NCI-H1105 (cell line): ENCODE measurements around the gene DNAJC6.
"Not testable (repeated sequence)": the region's sequence is repeated elsewhere in the genome, so short reads cannot be mapped to it uniquely, and the experiment has no call there.

Experiments used
- DNase-seq: peaks from one replicate; lab custom pipeline; 2025; lab: John Stamatoyannopoulos, UW

DNAJC6 gene

DNA sequence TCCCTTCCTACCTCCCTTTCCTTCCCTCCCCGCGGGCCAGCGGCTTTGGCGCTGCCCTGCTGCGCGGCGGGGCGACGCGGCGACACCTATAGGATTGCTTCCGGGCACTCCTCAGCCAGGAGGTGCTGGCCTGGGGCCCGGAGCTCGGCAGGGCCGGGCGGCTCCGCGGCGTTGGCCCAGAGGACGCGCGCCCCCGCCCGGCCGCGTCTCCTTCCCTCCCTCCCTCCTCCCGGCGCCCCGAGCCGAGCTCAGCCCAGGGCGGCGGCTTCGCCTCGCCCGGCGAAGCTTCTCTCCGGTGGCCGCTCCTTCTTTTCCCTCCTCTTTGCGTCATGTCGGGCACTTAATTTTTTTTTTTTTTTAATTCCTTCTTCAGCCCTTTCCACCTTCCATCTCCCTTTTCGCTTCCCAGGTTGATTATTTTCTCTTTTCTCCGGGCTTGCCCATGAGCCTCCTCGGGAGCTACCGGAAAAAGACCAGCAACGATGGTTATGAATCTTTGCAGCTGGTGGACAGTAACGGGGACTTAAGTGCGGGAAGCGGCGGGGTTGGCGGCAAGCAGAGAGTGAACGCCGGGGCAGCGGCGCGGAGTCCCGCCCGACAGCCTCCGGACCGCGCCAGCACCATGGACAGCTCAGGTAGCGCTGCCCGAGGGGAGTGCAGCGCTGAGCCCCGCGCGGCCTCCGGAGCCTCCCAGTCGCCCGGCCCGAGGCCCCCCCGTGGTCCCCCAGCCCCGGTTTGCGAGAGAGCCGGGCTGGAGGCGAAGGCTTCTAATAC, at the start of gene DNAJC6:
Gene DNAJC6 (plus strand): TSS at position 240 of the 774 bp plus-strand sequence. CDS start 203 bp downstream, at position 443.
- peak; percentile 79 for DNase-seq

DNA sequence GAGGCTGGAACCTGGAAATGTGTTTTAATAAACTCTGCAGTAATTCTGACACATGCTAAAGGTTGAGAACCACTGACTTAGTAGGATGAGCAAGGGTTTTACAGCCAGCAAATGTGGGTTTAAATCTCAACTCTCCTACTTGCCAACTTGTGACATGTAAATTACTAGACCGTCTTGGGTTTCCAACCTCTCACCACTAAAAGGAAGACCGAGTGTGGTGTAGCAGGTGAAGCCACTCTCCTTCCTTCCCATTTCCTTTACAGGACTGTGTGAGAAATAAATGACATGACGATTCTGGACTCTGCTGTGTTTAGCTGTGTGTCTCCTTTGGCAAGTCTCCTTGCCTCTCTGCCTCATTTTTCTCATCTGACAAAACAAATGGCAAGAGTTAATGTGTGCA, 49.5 kb upstream of the DNAJC6 start:
- no peak for DNase-seq

DNA sequence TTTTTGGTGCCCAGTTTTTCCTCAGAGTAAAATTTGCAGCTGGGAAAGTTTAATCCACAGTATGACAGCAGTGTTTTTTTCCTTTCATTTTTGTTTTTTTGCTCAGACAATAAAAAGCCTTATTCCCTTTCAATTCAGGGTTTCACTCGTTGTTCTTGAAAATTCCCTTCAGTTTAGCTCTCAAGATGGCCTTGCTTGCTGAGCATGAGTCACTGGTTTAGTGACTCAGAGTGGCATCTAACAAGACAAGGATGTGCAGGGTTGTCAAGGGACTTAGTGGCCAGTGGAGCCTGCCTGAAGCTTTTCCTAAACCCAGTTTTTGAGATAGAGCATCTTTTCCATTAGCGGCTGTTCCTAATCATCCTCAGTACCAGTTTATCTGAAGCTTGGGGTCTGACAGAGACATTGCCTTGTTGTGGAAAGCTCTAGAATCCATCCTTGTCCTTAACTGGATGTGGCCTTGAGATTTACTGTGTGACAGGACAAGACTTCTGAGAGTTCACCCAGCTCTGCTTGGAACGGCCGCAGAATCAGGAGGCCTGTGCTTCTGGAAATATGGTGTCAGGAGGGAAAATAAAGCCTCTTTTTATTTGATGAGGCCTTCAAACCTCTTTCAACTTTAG, 48.4 kb upstream of the DNAJC6 start:
- no peak for DNase-seq

GRCh38 chr1:65263286-65263685, 46.1 kb upstream of the DNAJC6 start:
- DNase-seq: no peak

GRCh38 chr1:65264197-65264929, 45.0 kb upstream of the DNAJC6 start:
- peak; percentile 82 for DNase-seq

- peak; percentile 11 for DNase-seq
Measured at GRCh38 chr1:65265296-65265650, 44.1 kb upstream of the DNAJC6 start.

DNA sequence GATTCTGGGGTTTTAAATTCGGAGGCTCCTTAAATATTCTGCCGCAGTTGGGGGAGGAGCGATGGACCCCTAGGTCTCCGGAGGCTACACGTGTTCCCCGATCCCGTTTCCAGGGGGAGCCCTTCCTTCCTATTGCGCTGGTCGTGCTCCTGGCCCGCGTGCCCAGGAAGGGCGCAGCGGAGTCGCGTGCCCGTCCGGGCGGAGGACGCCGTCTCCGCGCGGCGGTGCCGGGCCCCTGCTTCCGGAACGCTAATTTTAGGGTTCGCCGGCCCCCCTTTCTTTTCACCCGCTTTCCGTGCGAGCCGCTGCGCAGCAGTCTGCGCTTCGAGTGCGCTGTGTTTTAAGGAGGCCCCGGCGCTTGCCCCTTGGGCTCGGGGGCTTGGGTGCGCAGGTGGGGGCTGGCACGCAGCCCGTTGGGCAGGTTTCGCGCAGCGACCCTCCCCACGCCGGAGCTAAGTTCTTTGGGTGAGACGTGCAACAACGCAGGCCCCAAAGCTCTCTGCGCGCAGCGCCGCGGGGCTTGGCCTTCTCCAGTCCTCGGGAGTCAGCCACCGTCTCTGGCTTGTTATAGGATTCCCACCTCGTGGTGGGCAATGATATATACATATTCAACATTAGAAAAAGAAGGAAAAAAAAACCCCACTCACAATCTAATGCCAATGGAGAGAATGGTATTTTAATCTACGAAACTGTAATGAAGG, 43.5 kb upstream of the DNAJC6 start:
- DNase-seq: peak; percentile 54

DNA sequence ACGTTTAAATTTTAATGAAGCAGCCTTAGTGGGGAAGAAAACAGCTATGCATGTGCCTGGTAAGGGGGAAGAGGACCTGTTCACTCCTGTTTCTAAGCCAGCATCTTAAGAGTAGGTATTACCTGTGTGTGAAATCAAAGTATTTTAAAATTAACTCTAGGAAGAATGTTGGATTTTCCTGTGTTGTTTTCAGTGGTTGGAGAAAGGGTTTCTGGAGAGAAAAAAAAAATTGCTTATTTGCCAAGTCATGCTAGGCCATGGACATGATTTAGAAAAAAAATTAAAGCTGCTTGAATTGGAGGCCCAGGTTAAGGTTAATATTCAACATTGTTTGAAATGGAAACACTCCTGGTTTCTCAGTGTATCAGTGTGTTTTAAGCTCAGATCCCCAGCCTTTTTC, 42.9 kb upstream of the DNAJC6 start:
- no peak for DNase-seq

- DNase-seq: no peak
Measured at GRCh38 chr1:65267271-65267670, 42.1 kb upstream of the DNAJC6 start.

GRCh38 chr1:65267683-65268082, 41.7 kb upstream of the DNAJC6 start:
- no peak for DNase-seq

DNA sequence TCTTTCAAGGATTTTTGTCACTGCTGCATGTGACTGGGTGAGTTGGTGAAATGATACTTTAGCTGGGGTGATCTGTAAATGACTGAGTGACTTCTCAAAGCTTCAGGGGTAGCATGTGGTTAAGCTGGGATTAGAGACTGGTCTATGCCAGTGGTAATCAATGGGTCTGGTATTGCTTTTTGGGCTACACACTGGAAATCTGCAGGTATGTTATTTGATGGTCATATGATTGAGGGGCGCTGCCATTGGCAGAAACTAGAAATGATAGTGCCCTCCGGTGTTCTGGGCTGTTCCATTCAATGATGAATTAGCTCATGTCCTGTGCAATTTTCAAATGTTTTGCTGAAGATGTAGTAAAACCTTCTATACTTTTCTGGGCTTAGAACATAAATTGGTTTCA, 39.7 kb upstream of the DNAJC6 start:
- no peak for DNase-seq

DNA sequence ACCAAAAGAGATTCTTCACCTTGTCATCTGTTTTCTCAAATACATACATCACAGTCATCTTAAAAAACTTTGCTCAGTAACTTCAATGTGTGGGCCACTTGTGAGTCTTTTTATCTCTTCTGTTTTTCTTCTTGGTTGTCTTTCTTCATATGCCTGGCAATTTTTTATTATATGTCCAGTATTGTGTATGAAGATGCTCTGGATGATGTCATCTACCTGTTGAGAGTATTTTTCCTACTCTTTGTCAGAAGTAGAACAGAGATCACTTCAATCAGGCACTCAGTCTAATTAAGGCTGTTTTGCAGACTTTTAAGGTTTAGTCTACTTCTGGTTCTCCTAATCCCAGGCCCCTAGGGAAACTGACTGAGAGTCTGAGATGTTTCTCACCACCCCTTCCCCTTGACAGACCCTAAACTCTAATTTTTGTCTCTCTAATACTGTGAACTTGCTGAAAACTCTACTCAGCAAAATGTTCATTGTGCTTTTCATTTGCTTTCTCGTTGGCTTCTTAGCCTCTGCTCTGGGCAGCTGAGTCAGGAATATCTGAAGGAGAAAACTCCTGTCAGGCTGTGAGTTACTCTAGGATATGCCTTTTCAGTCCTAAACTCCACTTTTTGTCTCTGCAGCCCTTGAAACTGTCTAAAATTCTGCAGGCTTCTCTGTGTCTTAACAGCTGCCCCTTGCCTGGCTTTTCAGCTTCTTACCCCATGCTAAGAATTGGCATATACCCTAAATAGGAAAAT, 33.0 kb upstream of the DNAJC6 start:
- DNase-seq: no peak

GRCh38 chr1:65277605-65278347, 31.6 kb upstream of the DNAJC6 start:
- DNase-seq: no peak

GRCh38 chr1:65278376-65279069, 30.8 kb upstream of the DNAJC6 start:
- no peak for DNase-seq

DNA sequence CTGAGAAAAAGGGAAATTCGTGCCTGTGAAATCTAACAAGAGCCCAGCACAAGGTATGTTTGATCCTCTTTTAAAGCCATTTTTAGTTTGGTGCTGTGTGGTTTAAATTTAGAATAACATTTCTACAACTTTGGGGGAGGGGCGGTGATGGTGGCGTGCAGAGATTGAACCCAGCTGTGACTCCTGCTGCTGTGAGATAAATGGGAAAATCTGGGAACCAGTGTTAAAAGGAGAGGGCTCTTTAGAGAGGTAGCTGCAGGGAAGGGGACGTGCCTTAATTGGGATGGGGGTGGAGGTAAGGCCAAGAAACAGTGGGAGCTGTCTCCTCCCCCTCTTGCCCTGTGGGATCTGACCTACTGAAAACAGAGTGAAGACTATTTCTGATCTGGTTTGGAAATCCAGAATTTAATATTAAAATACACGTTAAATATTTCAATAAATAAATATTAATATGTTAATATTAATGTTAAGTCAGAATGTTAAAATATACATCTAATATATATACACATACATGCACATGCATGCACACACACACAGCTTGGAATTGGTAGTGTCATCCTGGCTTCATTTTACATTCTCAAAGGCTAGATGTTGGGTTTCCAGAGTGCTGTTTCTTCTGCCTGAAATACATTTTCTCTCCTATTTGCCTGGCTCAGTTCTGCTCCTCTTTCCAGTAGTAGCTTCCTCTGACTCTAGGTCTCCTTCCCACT, 30.1 kb upstream of the DNAJC6 start:
- DNase-seq: no peak

DNA sequence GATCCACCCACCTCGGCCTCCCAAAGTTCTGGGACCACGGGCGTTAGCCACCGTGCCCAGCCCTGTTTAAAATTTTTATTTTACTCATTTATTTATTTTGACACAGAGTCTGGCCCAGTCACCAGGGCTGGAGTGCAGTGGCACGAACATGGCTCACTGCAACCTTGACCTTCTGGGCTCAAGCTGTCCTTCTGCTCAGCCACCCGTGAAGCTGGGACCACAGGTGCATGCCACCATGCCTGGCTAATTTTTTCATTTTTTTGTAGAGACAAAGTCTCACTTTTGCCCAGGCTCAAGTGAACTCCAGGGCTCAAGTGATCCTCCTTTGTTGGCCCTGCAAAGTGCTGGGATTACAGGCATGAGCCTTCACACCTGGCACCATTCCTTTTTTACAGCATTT, 27.5 kb upstream of the DNAJC6 start:
- DNase-seq: no peak

DNA sequence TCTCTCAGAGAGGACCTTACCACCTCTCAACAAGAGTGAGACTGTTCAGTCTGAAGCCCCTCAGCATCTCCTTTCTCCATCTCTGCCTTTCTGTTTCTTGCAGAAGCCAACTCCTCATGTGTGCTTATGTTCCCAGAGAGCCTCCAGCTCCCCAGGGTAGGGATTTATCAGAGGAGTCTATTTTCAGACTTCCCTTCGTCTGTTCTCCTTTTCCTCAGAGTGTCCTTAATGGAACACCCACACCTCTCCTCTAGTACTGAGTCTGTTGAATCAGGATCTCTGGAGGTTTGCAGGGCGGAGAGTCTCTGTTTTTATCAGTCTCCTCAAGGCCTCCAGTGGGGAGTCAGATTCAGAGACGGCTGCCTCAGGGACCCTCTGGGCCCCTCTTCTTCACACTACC, 25.1 kb upstream of the DNAJC6 start:
- DNase-seq: no peak

DNA sequence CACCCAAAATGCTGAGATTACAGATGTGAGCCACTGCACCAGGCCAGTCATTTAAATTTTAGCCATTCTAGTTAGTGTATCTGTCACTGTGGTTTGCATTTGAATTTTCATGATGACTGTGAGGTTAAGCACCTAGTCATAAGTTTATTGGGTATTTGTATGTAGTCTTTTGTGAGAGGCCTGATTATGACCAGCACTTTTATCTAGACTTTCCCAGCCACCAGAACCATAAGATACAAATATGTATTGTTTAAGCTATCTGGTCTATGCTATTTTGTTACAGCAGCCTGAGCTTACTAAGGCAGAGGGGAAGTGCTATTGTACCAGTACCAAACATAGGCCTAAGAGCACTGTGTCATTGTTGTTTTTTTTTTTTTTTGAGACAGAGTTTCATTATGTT, 19.9 kb upstream of the DNAJC6 start:
- no peak for DNase-seq

GRCh38 chr1:65291818-65292217, 17.5 kb upstream of the DNAJC6 start:
- not testable (repeated sequence) for DNase-seq
